ENCODE results near the gene SCML2.

The SCML2 gene

GRCh38 chrX:18368402-18368801, 13.9 kb upstream of the SCML2 start:
- Histone ChIP-seq H3K79me2 (ENCODE audit: low read length) (no peaks in the 10 kb centered on the region), H3K9ac (ENCODE audit: low read length) (no peak overlapping the region), H3K9me2 (replicated peaks; ENCODE audit: insufficient read depth, low read length) (no peaks in the 10 kb centered on the region), H3K27ac (ENCODE audit: low read length) (no peak overlapping the region), H4K20me1 (ENCODE audit: insufficient read depth, low read length) (no peaks in the 10 kb centered on the region), H2AFZ (ENCODE audit: low read length) (no peak overlapping the region), H3K4me1 (ENCODE audit: low read length) (no peaks in the 10 kb centered on the region), H3K4me2 (ENCODE audit: low read depth, low read length) (no peak overlapping the region), H3K36me3 (replicated peaks; ENCODE audit: insufficient read depth, low read length) (no peaks in the 10 kb centered on the region), H3K9me3 (replicated peaks; ENCODE audit: insufficient read depth, low read length) (no peaks in the 10 kb centered on the region), H3K27me3 (replicated peaks; ENCODE audit: insufficient read depth, low read length) (no peaks in the 10 kb centered on the region), H3K4me3 (ENCODE audit: low read length) (no peak overlapping the region), H3F3A (ENCODE audit: insufficient read depth, low read length) (no peaks in the 10 kb centered on the region)
- TF ChIP-seq EZH2phosphoT487 (IDR thresholded peaks at IDR 0.05; ENCODE audit: low read length) (no peak), CTCF (IDR thresholded peaks at IDR 0.05; ENCODE audit: low read length) (no peak), EZH2 (optimal IDR thresholded peaks at IDR 0.05; ENCODE audit: low read depth, low read length) (no peak)
- no peak for DNase-seq

- Histone ChIP-seq H2AFZ (ENCODE audit: low read length) (no peak overlapping the region), H3K4me1 (ENCODE audit: low read length) (no peaks in the 10 kb centered on the region), H3K27ac (ENCODE audit: low read length) (no peak overlapping the region), H3K4me3 (ENCODE audit: low read length) (no peak overlapping the region), H3K9ac (ENCODE audit: low read length) (no peak overlapping the region), H4K20me1 (ENCODE audit: insufficient read depth, low read length) (no peaks in the 10 kb centered on the region), H3K27me3 (replicated peaks; ENCODE audit: insufficient read depth, low read length) (no peaks in the 10 kb centered on the region), H3K4me2 (ENCODE audit: low read depth, low read length) (no peak overlapping the region), H3K9me2 (replicated peaks; ENCODE audit: insufficient read depth, low read length) (no peaks in the 10 kb centered on the region), H3K9me3 (replicated peaks; ENCODE audit: insufficient read depth, low read length) (no peaks in the 10 kb centered on the region), H3K79me2 (ENCODE audit: low read length) (no peaks in the 10 kb centered on the region), H3F3A (ENCODE audit: insufficient read depth, low read length) (no peaks in the 10 kb centered on the region), H3K36me3 (replicated peaks; ENCODE audit: insufficient read depth, low read length) (no peaks in the 10 kb centered on the region)
- no peak for DNase-seq
- TF ChIP-seq EZH2 (optimal IDR thresholded peaks at IDR 0.05; ENCODE audit: low read depth, low read length) (no peak), EZH2phosphoT487 (IDR thresholded peaks at IDR 0.05; ENCODE audit: low read length) (no peak), CTCF (IDR thresholded peaks at IDR 0.05; ENCODE audit: low read length) (no peak)
Observed at GRCh38 chrX:18360867-18361266, 6.4 kb upstream of the SCML2 start.

GRCh38 chrX:18353931-18354368, 538 bp downstream of the SCML2 start:
- H2AFZ ChIP-seq (ENCODE audit: low read length), result peak overlapping the region; percentile 42
- H3F3A ChIP-seq (ENCODE audit: insufficient read depth, low read length), result no peaks in the 10 kb centered on the region
- H3K9ac ChIP-seq (ENCODE audit: low read length), result peak overlapping the region; percentile 51; the same call in 1 of the 2 replicates
- no peaks in the 10 kb centered on the region for H3K27me3 ChIP-seq (replicated peaks; ENCODE audit: insufficient read depth, low read length)
- peak; percentile 29 for DNase-seq
- no peaks in the 10 kb centered on the region for H3K36me3 ChIP-seq (replicated peaks; ENCODE audit: insufficient read depth, low read length)
- H4K20me1 ChIP-seq (ENCODE audit: insufficient read depth, low read length), result no peaks in the 10 kb centered on the region
- peak overlapping the region; percentile 52; the same call in 1 of the 2 replicates for H3K4me2 ChIP-seq (ENCODE audit: low read depth, low read length)
- H3K79me2 ChIP-seq (ENCODE audit: low read length), result peaks cover 25% of the 10 kb centered on the region
- no peaks in the 10 kb centered on the region for H3K9me2 ChIP-seq (replicated peaks; ENCODE audit: insufficient read depth, low read length)
- no peaks in the 10 kb centered on the region for H3K9me3 ChIP-seq (replicated peaks; ENCODE audit: insufficient read depth, low read length)
- H3K4me3 ChIP-seq (ENCODE audit: low read length), result peak overlapping the region; percentile 60
- no peak overlapping the region for H3K27ac ChIP-seq (ENCODE audit: low read length)
- TF ChIP-seq EZH2 (optimal IDR thresholded peaks at IDR 0.05; ENCODE audit: low read depth, low read length) (no peak), CTCF (IDR thresholded peaks at IDR 0.05; ENCODE audit: low read length) (no peak; the same call in 1 of the 2 replicates), EZH2phosphoT487 (IDR thresholded peaks at IDR 0.05; ENCODE audit: low read length) (no peak)
- no peaks in the 10 kb centered on the region for H3K4me1 ChIP-seq (ENCODE audit: low read length)
